Measurements from ENCODE around the gene GTF3C4.
"Not testable (repeated sequence)": the region's sequence is repeated elsewhere in the genome, so short reads cannot be mapped to it uniquely, and the experiment has no call there.

Gene GTF3C4

GRCh38 chr9:132702254-132702653, 32.0 kb downstream of the GTF3C4 start:
- no peak for DNase-seq (ENCODE audit: low read depth)

GRCh38 chr9:132703336-132703735, 33.1 kb downstream of the GTF3C4 start:
- no peak for DNase-seq (ENCODE audit: low read depth)

GRCh38 chr9:132708239-132708638, 38.0 kb downstream of the GTF3C4 start:
- DNase-seq (ENCODE audit: low read depth) = no peak

- no peak for DNase-seq (ENCODE audit: low read depth)
Observed at GRCh38 chr9:132708769-132709430, 38.6 kb downstream of the GTF3C4 start.

GRCh38 chr9:132710333-132710732, 40.1 kb downstream of the GTF3C4 start:
- DNase-seq (ENCODE audit: low read depth) = no peak

- DNase-seq (ENCODE audit: low read depth) = not testable (repeated sequence)
Observed at GRCh38 chr9:132711152-132711551, 40.9 kb downstream of the GTF3C4 start.

GRCh38 chr9:132711846-132712245, 41.6 kb downstream of the GTF3C4 start:
- no peak for DNase-seq (ENCODE audit: low read depth)

GRCh38 chr9:132712753-132713152, 42.5 kb downstream of the GTF3C4 start:
- DNase-seq (ENCODE audit: low read depth) = no peak

GRCh38 chr9:132716007-132716406, 45.7 kb downstream of the GTF3C4 start:
- no peak for DNase-seq (ENCODE audit: low read depth)

- DNase-seq (ENCODE audit: low read depth) = no peak
Observed at GRCh38 chr9:132717326-132717945, 47.2 kb downstream of the GTF3C4 start.

- not testable (repeated sequence) for DNase-seq (ENCODE audit: low read depth)
Observed at GRCh38 chr9:132718381-132718928, 48.2 kb downstream of the GTF3C4 start.

GRCh38 chr9:132721661-132722060, 51.4 kb downstream of the GTF3C4 start:
- no peak for DNase-seq (ENCODE audit: low read depth)

- DNase-seq (ENCODE audit: low read depth) = no peak
Observed at GRCh38 chr9:132722564-132723065, 52.4 kb downstream of the GTF3C4 start.

GRCh38 chr9:132723809-132724208, 53.5 kb downstream of the GTF3C4 start:
- no peak for DNase-seq (ENCODE audit: low read depth)

- DNase-seq (ENCODE audit: low read depth) = no peak
Observed at GRCh38 chr9:132725306-132725705, 55.0 kb downstream of the GTF3C4 start.

GRCh38 chr9:132726576-132727130, 56.4 kb downstream of the GTF3C4 start:
- DNase-seq (ENCODE audit: low read depth) = no peak

- no peak for DNase-seq (ENCODE audit: low read depth)
Observed at GRCh38 chr9:132728071-132728470, 57.8 kb downstream of the GTF3C4 start.

GRCh38 chr9:132728497-132728896, 58.2 kb downstream of the GTF3C4 start:
- DNase-seq (ENCODE audit: low read depth) = no peak

GRCh38 chr9:132729235-132729890, 59.1 kb downstream of the GTF3C4 start:
- no peak for DNase-seq (ENCODE audit: low read depth)

GRCh38 chr9:132730054-132731033, 60.1 kb downstream of the GTF3C4 start:
- DNase-seq (ENCODE audit: low read depth) = no peak

GRCh38 chr9:132731230-132731629, 61.0 kb downstream of the GTF3C4 start:
- no peak for DNase-seq (ENCODE audit: low read depth)

Data from stimulated activated CD8-positive, alpha-beta memory T cell treated with anti-CD3 and anti-CD28 coated beads, Interleukin-4, amount 100 ng/mL, for 24 hours (primary cell).